GM11168 (cell line): ENCODE data around the gene MPDZ.

Source experiments
- in situ Hi-C: fragments of 300-500 bp; cut with MboI; formaldehyde crosslinking; loops from one replicate; pipeline ENCODE4 v1.12.0; 2022; ENCODE audit warnings: low sequenced_read_pairs; ENCODE audit not compliant: unreplicated experiment

Gene MPDZ

GRCh38 chr9:13205824-13206223, 73.7 kb downstream of the MPDZ start:
- in situ Hi-C loops: no loop called here

GRCh38 chr9:13190040-13190439, 89.5 kb downstream of the MPDZ start:
- in situ Hi-C loops: no loop called here

GRCh38 chr9:13189362-13189761, 90.1 kb downstream of the MPDZ start:
- in situ Hi-C loops: no loop called here

GRCh38 chr9:13186774-13187173, 92.7 kb downstream of the MPDZ start:
- in situ Hi-C loops: no loop called here

- in situ Hi-C loops: no loop called here
Observed at GRCh38 chr9:13186091-13186490, 93.4 kb downstream of the MPDZ start.

- in situ Hi-C loops: no loop called here
Observed at GRCh38 chr9:13181652-13182051, 97.8 kb downstream of the MPDZ start.

GRCh38 chr9:13179257-13179656, 100.2 kb downstream of the MPDZ start:
- in situ Hi-C loops: no loop called here

- in situ Hi-C loops: no loop called here
Observed at GRCh38 chr9:13175732-13176131, 103.8 kb downstream of the MPDZ start.

GRCh38 chr9:13174906-13175639, 104.4 kb downstream of the MPDZ start:
- in situ Hi-C loops: no loop called here

GRCh38 chr9:13173553-13173952, 105.9 kb downstream of the MPDZ start:
- in situ Hi-C loops: no loop called here

- in situ Hi-C loops: no loop called here
Observed at GRCh38 chr9:13171261-13171660, 108.2 kb downstream of the MPDZ start.

GRCh38 chr9:13166996-13167395, 112.5 kb downstream of the MPDZ start:
- in situ Hi-C loops: no loop called here

- in situ Hi-C loops: no loop called here
Observed at GRCh38 chr9:13165956-13166355, 113.5 kb downstream of the MPDZ start.

GRCh38 chr9:13165236-13165945, 114.1 kb downstream of the MPDZ start:
- in situ Hi-C loops: no loop called here

GRCh38 chr9:13163946-13164345, 115.5 kb downstream of the MPDZ start:
- in situ Hi-C loops: no loop called here

- in situ Hi-C loops: no loop called here
Observed at GRCh38 chr9:13163287-13163686, 116.2 kb downstream of the MPDZ start.

- in situ Hi-C loops: no loop called here
Observed at GRCh38 chr9:13160051-13160450, 119.4 kb downstream of the MPDZ start.

- in situ Hi-C loops: no loop called here
Observed at GRCh38 chr9:13158986-13159385, 120.5 kb downstream of the MPDZ start.

GRCh38 chr9:13151489-13151888, 128.0 kb downstream of the MPDZ start:
- in situ Hi-C loops: no loop called here

- in situ Hi-C loops: no loop called here
Observed at GRCh38 chr9:13149454-13149853, 130.0 kb downstream of the MPDZ start.

GRCh38 chr9:13146840-13147239, 132.7 kb downstream of the MPDZ start:
- in situ Hi-C loops: no loop called here

GRCh38 chr9:13145340-13145739, 134.2 kb downstream of the MPDZ start:
- in situ Hi-C loops: no loop called here
